ENCODE data around the gene HLA-C. TPM values are rescaled to one million over a fixed set of nuclear protein-coding genes. Genes with fewer than 3 reads are reported as not detected.

The HLA-C gene
- total and polyA plus RNA-seq, 9 of the 15 experiments (the other 6 are each of a cell fraction or from before 2014, with no cell fraction given) = 0.23 to 4.9 (median 1.2) TPM

GRCh38 chr6:31222496-31222895, 49.4 kb downstream of the HLA-C start:
- H3K79me2 ChIP-seq (ENCODE audit: control insufficient read depth, insufficient read depth, low read length) = no peaks in the 10 kb centered on the region
- CTCF ChIA-PET (ENCODE audit: low intra/inter-chr PET ratio) = no interaction called here
- no peak overlapping the region for H3K9ac ChIP-seq (ENCODE audit: insufficient read depth in 1 of 2, low read depth in 2 of 2, low read length in 2 of 2)
- POLR2A ChIA-PET = interaction anchor here (1.2 to 1.8 kb wide), 3 partner anchors 8 to 12 kb away, joined by 4 to 8 read pairs (median 4); no protein-coding TSS in a partner anchor
- no peak for DNase-seq (ENCODE audit: extremely low read depth in 1 of 4, low spot score in 3 of 4)
- ATAC-seq = no peak
- H3K4me3 ChIP-seq = no peak overlapping the region
- 0 out of 5 replicates have a peak, but pooled peaks cover 0 to 2% of the 10 kb centered on the region in 2 experiments for H3K4me1 ChIP-seq (replicated peaks in 1 of 2; ENCODE audit: control insufficient read depth in 2 of 2, insufficient read depth in 2 of 2, low read length in 2 of 2)
- H3K9me1 ChIP-seq (ENCODE audit: control insufficient read depth, insufficient read depth, low read length) = no peaks in the 10 kb centered on the region
- no peak for FAIRE-seq
- intact Hi-C loops (cut with micrococcal nuclease) = no loop called here
- H4K20me1 ChIP-seq (replicated peaks; ENCODE audit: control insufficient read depth, insufficient read depth, low read length) = no peaks in the 10 kb centered on the region
- H3K27ac ChIP-seq (ENCODE audit: extremely low read depth, low read depth, low read length) = no peak overlapping the region
- H3K27me3 ChIP-seq (ENCODE audit: control insufficient read depth in 2 of 2, insufficient read depth in 2 of 2, low read length in 2 of 2) = peaks cover 18 to 48% of the 10 kb centered on the region in 2 experiments; a peak in 4 of 5 replicates
- H3K9me3 ChIP-seq (replicated peaks; ENCODE audit: control insufficient read depth, insufficient read depth, low read depth, low read length) = no peaks in the 10 kb centered on the region
- no peaks in the 10 kb centered on the region for H3K36me3 ChIP-seq (ENCODE audit: control insufficient read depth, insufficient read depth, low read length)
- no peak overlapping the region for H2AFZ ChIP-seq (ENCODE audit: low read depth, low read length)
- no TSS peak for BruUV-seq (replicated peaks)
- H3K4me2 ChIP-seq (ENCODE audit: insufficient read depth, low read length) = no peak overlapping the region
- in situ Hi-C loops (cut with MboI) = no loop called here
- TF ChIP-seq MCM7 (IDR thresholded peaks at IDR 0.05) (no peak), CBFB (CRISPR knock-in tag; IDR thresholded peaks at IDR 0.05) (no peak), SP2 (IDR thresholded peaks at IDR 0.05; ENCODE audit: extremely low read depth, low read depth, low read length, poor library complexity, severe bottlenecking) (no peak), RAD21 (CRISPR knock-in tag; conservative IDR thresholded peaks at IDR 0.05 in 1 of 2, IDR thresholded peaks at IDR 0.05 in 1 of 2) (no peak), COPS2 (conservative IDR thresholded peaks at IDR 0.05) (no peak)
- TF ChIP-seq, protein P1, sequence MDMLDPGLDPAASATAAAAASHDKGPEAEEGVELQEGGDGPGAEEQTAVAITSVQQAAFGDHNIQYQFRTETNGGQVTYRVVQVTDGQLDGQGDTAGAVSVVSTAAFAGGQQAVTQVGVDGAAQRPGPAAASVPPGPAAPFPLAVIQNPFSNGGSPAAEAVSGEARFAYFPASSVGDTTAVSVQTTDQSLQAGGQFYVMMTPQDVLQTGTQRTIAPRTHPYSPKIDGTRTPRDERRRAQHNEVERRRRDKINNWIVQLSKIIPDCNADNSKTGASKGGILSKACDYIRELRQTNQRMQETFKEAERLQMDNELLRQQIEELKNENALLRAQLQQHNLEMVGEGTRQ (CRISPR knock-in tag; IDR thresholded peaks at IDR 0.05) = no peak

Small RNA genes lying within 50 kb of the gene (small RNA-seq; reads per million reads assigned to genes)
- not detected for gene AL662844.1

Other genes with a start within 250 kb of the HLA-C start
Only the 7 nearest of the 10 such genes appear.
- not detected in 2 replicates for gene CDSN, start 151.6 kb downstream of the HLA-C start, total RNA-seq (2014; rRNA removed)
- not detected in 2 replicates for gene CDSN, start 151.6 kb downstream of the HLA-C start, total RNA-seq (2014; rRNA removed; fragmentation: Illumina TruSeq; extraction: Trizol)
- gene CDSN, start 151.6 kb downstream of the HLA-C start, total RNA-seq (2015; rRNA removed; fragmentation: Illumina TruSeq; extraction: Trizol) = not detected in 2 replicates
- not detected in 2 replicates for gene CDSN, start 151.6 kb downstream of the HLA-C start, total RNA-seq (2021)
- not detected in 2 replicates for gene CDSN, start 151.6 kb downstream of the HLA-C start, polyA plus RNA-seq (2011; rRNA removed)
- gene CDSN, start 151.6 kb downstream of the HLA-C start, polyA plus RNA-seq (2014; fragmentation: Illumina TruSeq; extraction: Trizol) = not detected in 2 replicates
- gene CDSN, start 151.6 kb downstream of the HLA-C start, polyA plus RNA-seq (2014; fragmentation: Nextera tagmentation; extraction: Ambion mirVana) = not detected
- gene CDSN, start 151.6 kb downstream of the HLA-C start, polyA plus RNA-seq (2014; rRNA removed) = not detected in 2 replicates
- not detected in 2 replicates for gene PSORS1C2, start 133.0 kb downstream of the HLA-C start, total RNA-seq (2014; rRNA removed)
- gene PSORS1C2, start 133.0 kb downstream of the HLA-C start, total RNA-seq (2014; rRNA removed; fragmentation: Illumina TruSeq; extraction: Trizol) = not detected in 2 replicates
- gene PSORS1C2, start 133.0 kb downstream of the HLA-C start, total RNA-seq (2015; rRNA removed; fragmentation: Illumina TruSeq; extraction: Trizol) = not detected in 2 replicates
- gene PSORS1C2, start 133.0 kb downstream of the HLA-C start, total RNA-seq (2021) = not detected in 2 replicates
- not detected in 2 replicates for gene PSORS1C2, start 133.0 kb downstream of the HLA-C start, polyA plus RNA-seq (2011; rRNA removed)
- not detected in 2 replicates for gene PSORS1C2, start 133.0 kb downstream of the HLA-C start, polyA plus RNA-seq (2014; fragmentation: Illumina TruSeq; extraction: Trizol)
- not detected for gene PSORS1C2, start 133.0 kb downstream of the HLA-C start, polyA plus RNA-seq (2014; fragmentation: Nextera tagmentation; extraction: Ambion mirVana)
- gene PSORS1C2, start 133.0 kb downstream of the HLA-C start, polyA plus RNA-seq (2014; rRNA removed) = not detected in 2 replicates
- 37.6 and 40.3 TPM in 2 replicates for gene CCHCR1, start 114.3 kb downstream of the HLA-C start, total RNA-seq (2014; rRNA removed)
- 26.2 and 29.8 TPM in 2 replicates for gene CCHCR1, start 114.3 kb downstream of the HLA-C start, total RNA-seq (2014; rRNA removed; fragmentation: Illumina TruSeq; extraction: Trizol)
- 32.2 and 34.8 TPM in 2 replicates for gene CCHCR1, start 114.3 kb downstream of the HLA-C start, total RNA-seq (2015; rRNA removed; fragmentation: Illumina TruSeq; extraction: Trizol)
- gene CCHCR1, start 114.3 kb downstream of the HLA-C start, total RNA-seq (2021) = 35.0 and 45.8 TPM in 2 replicates
- 31.2 and 32.0 TPM in 2 replicates for gene CCHCR1, start 114.3 kb downstream of the HLA-C start, polyA plus RNA-seq (2011; rRNA removed)
- 29.3 and 36.1 TPM in 2 replicates for gene CCHCR1, start 114.3 kb downstream of the HLA-C start, polyA plus RNA-seq (2014; fragmentation: Illumina TruSeq; extraction: Trizol)
- gene CCHCR1, start 114.3 kb downstream of the HLA-C start, polyA plus RNA-seq (2014; fragmentation: Nextera tagmentation; extraction: Ambion mirVana) = 1 to 10 TPM; 1.2 to 1.8 TPM
- gene CCHCR1, start 114.3 kb downstream of the HLA-C start, polyA plus RNA-seq (2014; rRNA removed) = 45.9 and 47.3 TPM in 2 replicates
- gene TCF19, start 113.5 kb downstream of the HLA-C start, total RNA-seq (2014; rRNA removed) = 42.5 and 68.9 TPM in 2 replicates
- gene TCF19, start 113.5 kb downstream of the HLA-C start, total RNA-seq (2014; rRNA removed; fragmentation: Illumina TruSeq; extraction: Trizol) = 19.3 and 19.4 TPM in 2 replicates
- 29.6 and 33.1 TPM in 2 replicates for gene TCF19, start 113.5 kb downstream of the HLA-C start, total RNA-seq (2015; rRNA removed; fragmentation: Illumina TruSeq; extraction: Trizol)
- gene TCF19, start 113.5 kb downstream of the HLA-C start, total RNA-seq (2021) = 30.2 and 31.1 TPM in 2 replicates
- 18.2 and 23.0 TPM in 2 replicates for gene TCF19, start 113.5 kb downstream of the HLA-C start, polyA plus RNA-seq (2011; rRNA removed)
- gene TCF19, start 113.5 kb downstream of the HLA-C start, polyA plus RNA-seq (2014; fragmentation: Illumina TruSeq; extraction: Trizol) = 25.7 and 29.2 TPM in 2 replicates
- gene TCF19, start 113.5 kb downstream of the HLA-C start, polyA plus RNA-seq (2014; fragmentation: Nextera tagmentation; extraction: Ambion mirVana) = 1 to 10 TPM; 4.2 to 4.6 TPM
- 30.0 and 33.6 TPM in 2 replicates for gene TCF19, start 113.5 kb downstream of the HLA-C start, polyA plus RNA-seq (2014; rRNA removed)
- not detected in 2 replicates for gene POU5F1, start 101.4 kb downstream of the HLA-C start, total RNA-seq (2014; rRNA removed)
- not detected in 2 replicates for gene POU5F1, start 101.4 kb downstream of the HLA-C start, total RNA-seq (2014; rRNA removed; fragmentation: Illumina TruSeq; extraction: Trizol)
- gene POU5F1, start 101.4 kb downstream of the HLA-C start, total RNA-seq (2015; rRNA removed; fragmentation: Illumina TruSeq; extraction: Trizol) = not detected in 2 replicates
- gene POU5F1, start 101.4 kb downstream of the HLA-C start, total RNA-seq (2021) = 2.0 and 2.3 TPM in 2 replicates
- gene POU5F1, start 101.4 kb downstream of the HLA-C start, polyA plus RNA-seq (2011; rRNA removed) = not detected in 2 replicates
- gene POU5F1, start 101.4 kb downstream of the HLA-C start, polyA plus RNA-seq (2014; fragmentation: Illumina TruSeq; extraction: Trizol) = not detected in 2 replicates
- gene POU5F1, start 101.4 kb downstream of the HLA-C start, polyA plus RNA-seq (2014; fragmentation: Nextera tagmentation; extraction: Ambion mirVana) = under 1 TPM; 0.06 to 0.10 TPM
- gene POU5F1, start 101.4 kb downstream of the HLA-C start, polyA plus RNA-seq (2014; rRNA removed) = not detected in 2 replicates
- gene HLA-B, start 85.1 kb upstream of the HLA-C start, total RNA-seq (2014; rRNA removed) = 0.24 and 0.41 TPM in 2 replicates
- gene HLA-B, start 85.1 kb upstream of the HLA-C start, total RNA-seq (2014; rRNA removed; fragmentation: Illumina TruSeq; extraction: Trizol) = not detected in 2 replicates
- 0.65 and 1.4 TPM in 2 replicates for gene HLA-B, start 85.1 kb upstream of the HLA-C start, total RNA-seq (2015; rRNA removed; fragmentation: Illumina TruSeq; extraction: Trizol)
- gene HLA-B, start 85.1 kb upstream of the HLA-C start, total RNA-seq (2021) = 9.7 and 11.5 TPM in 2 replicates
- 0.31 and 0.98 TPM in 2 replicates for gene HLA-B, start 85.1 kb upstream of the HLA-C start, polyA plus RNA-seq (2011; rRNA removed)
- 0.55 TPM in 1 of 2 replicates, not detected in the other for gene HLA-B, start 85.1 kb upstream of the HLA-C start, polyA plus RNA-seq (2014; fragmentation: Illumina TruSeq; extraction: Trizol)
- gene HLA-B, start 85.1 kb upstream of the HLA-C start, polyA plus RNA-seq (2014; fragmentation: Nextera tagmentation; extraction: Ambion mirVana) = under 1 TPM; 0.07 to 0.66 TPM
- gene HLA-B, start 85.1 kb upstream of the HLA-C start, polyA plus RNA-seq (2014; rRNA removed) = 0.49 and 1.7 TPM in 2 replicates
- gene MICA, start 131.5 kb upstream of the HLA-C start, total RNA-seq (2014; rRNA removed) = 22.0 and 25.4 TPM in 2 replicates
- gene MICA, start 131.5 kb upstream of the HLA-C start, total RNA-seq (2014; rRNA removed; fragmentation: Illumina TruSeq; extraction: Trizol) = 13.6 and 16.1 TPM in 2 replicates
- gene MICA, start 131.5 kb upstream of the HLA-C start, total RNA-seq (2015; rRNA removed; fragmentation: Illumina TruSeq; extraction: Trizol) = 16.1 and 16.7 TPM in 2 replicates
- gene MICA, start 131.5 kb upstream of the HLA-C start, total RNA-seq (2021) = 11.4 and 11.8 TPM in 2 replicates
- gene MICA, start 131.5 kb upstream of the HLA-C start, polyA plus RNA-seq (2011; rRNA removed) = 24.6 and 32.7 TPM in 2 replicates
- gene MICA, start 131.5 kb upstream of the HLA-C start, polyA plus RNA-seq (2014; fragmentation: Illumina TruSeq; extraction: Trizol) = 19.5 and 19.6 TPM in 2 replicates
- gene MICA, start 131.5 kb upstream of the HLA-C start, polyA plus RNA-seq (2014; fragmentation: Nextera tagmentation; extraction: Ambion mirVana) = 10 to 100 TPM; 13.5 to 18.0 TPM
- 15.3 and 20.2 TPM in 2 replicates for gene MICA, start 131.5 kb upstream of the HLA-C start, polyA plus RNA-seq (2014; rRNA removed)